RWPE2 (cell line): ENCODE results near the gene COL11A1.

Source experiments
- ATAC-seq: fragments of 200-7000 bp; cut with Tn5 transposase; 3 replicates; pipeline ENCODE4 v1.9.1; 2021; ENCODE audit warnings: low read depth
- DNase-seq: peaks from one replicate; pipeline ENCODE4 v3.0.0-alpha.2; 2020; ENCODE audit warnings: low spot score
- H3K27ac ChIP-seq: fragments of 450-650 bp; 2 replicates; pipeline ENCODE4 v1.5.1; 2017; ENCODE audit warnings: mild to moderate bottlenecking; ENCODE audit not compliant: poor library complexity, severe bottlenecking
- H3K27me3 ChIP-seq: fragments of 250-450 bp; sonication (Bioruptor Pico); 2 replicates; pipeline ENCODE4 v1.5.1; 2021; ENCODE audit warnings: mild to moderate bottlenecking, moderate library complexity; ENCODE audit not compliant: insufficient read depth, poor library complexity, severe bottlenecking
- H3K36me3 ChIP-seq: fragments of 250-450 bp; sonication (Bioruptor Pico); 2 replicates; pipeline ENCODE4 v1.5.1; 2020; ENCODE audit warnings: low read depth, mild to moderate bottlenecking, moderate library complexity
- H3K4me1 ChIP-seq: fragments of 250-450 bp; sonication (Bioruptor Pico); 2 replicates; pipeline ENCODE4 v1.5.1; 2021; ENCODE audit warnings: mild to moderate bottlenecking, moderate library complexity; ENCODE audit not compliant: insufficient read depth, poor library complexity, severe bottlenecking
- H3K4me3 ChIP-seq: fragments of 250-450 bp; sonication (Bioruptor Pico); 2 replicates; pipeline ENCODE4 v1.5.1; 2021; ENCODE audit warnings: mild to moderate bottlenecking, moderate library complexity; ENCODE audit not compliant: severe bottlenecking
- H3K9me3 ChIP-seq: fragments of 250-450 bp; sonication (Bioruptor Pico); 2 replicates; pipeline ENCODE4 v1.5.1; 2021; ENCODE audit warnings: mild to moderate bottlenecking, moderate library complexity; ENCODE audit not compliant: severe bottlenecking
- CTCF ChIP-seq: fragments of 450-650 bp; IDR thresholded peaks from one replicate; pipeline ENCODE4 v1.5.1; 2017; ENCODE audit warnings: mild to moderate bottlenecking, moderate library complexity; ENCODE audit not compliant: poor library complexity, severe bottlenecking

Gene COL11A1

GRCh38 chr1:103089221-103089620 lies 19.1 kb downstream of the COL11A1 start:
- Histone ChIP-seq H3K9me3 (no peaks in the 10 kb centered on the region), H3K36me3 (no peaks in the 10 kb centered on the region), H3K4me3 (no peak overlapping the region), H3K27ac (no peak overlapping the region), H3K4me1 (no peaks in the 10 kb centered on the region), H3K27me3 (peaks cover 3% of the 10 kb centered on the region)
- ATAC-seq (no peak), DNase-seq (no peak)
- no peak for TF ChIP-seq CTCF

GRCh38 chr1:103087256-103087655 lies 21.1 kb downstream of the COL11A1 start:
- Histone ChIP-seq H3K27ac (no peak overlapping the region), H3K4me3 (no peak overlapping the region), H3K4me1 (no peaks in the 10 kb centered on the region), H3K36me3 (no peaks in the 10 kb centered on the region), H3K27me3 (peaks cover 3% of the 10 kb centered on the region), H3K9me3 (no peaks in the 10 kb centered on the region)
- no peak for ATAC-seq
- no peak for TF ChIP-seq CTCF
- no peak for DNase-seq

- H3K27me3 ChIP-seq: no peaks in the 10 kb centered on the region
- no peak for TF ChIP-seq CTCF
These were observed 24.1 kb downstream of the COL11A1 start for GRCh38 chr1:103084181-103084580.

GRCh38 chr1:103075316-103076000 lies 32.9 kb downstream of the COL11A1 start:
- Histone ChIP-seq H3K27me3 (no peaks in the 10 kb centered on the region), H3K4me3 (no peak overlapping the region), H3K9me3 (no peaks in the 10 kb centered on the region), H3K36me3 (no peaks in the 10 kb centered on the region), H3K27ac (no peak overlapping the region), H3K4me1 (no peaks in the 10 kb centered on the region)
- ATAC-seq (no peak), DNase-seq (no peak)
- TF ChIP-seq CTCF: no peak

More at GRCh38 chr1:103084181-103084580, 24.1 kb downstream of the COL11A1 start:
- Histone ChIP-seq H3K4me1 (no peaks in the 10 kb centered on the region), H3K4me3 (no peak overlapping the region), H3K27ac (no peak overlapping the region), H3K36me3 (no peaks in the 10 kb centered on the region), H3K9me3 (no peaks in the 10 kb centered on the region)
- no peak for ATAC-seq
- DNase-seq: no peak

- Histone ChIP-seq H3K9me3 (no peaks in the 10 kb centered on the region), H3K27me3 (no peaks in the 10 kb centered on the region), H3K27ac (no peak overlapping the region), H3K36me3 (no peaks in the 10 kb centered on the region), H3K4me3 (no peak overlapping the region), H3K4me1 (no peaks in the 10 kb centered on the region)
- no peak for ATAC-seq
- DNase-seq: no peak
- TF ChIP-seq CTCF: no peak
These were observed 34.1 kb downstream of the COL11A1 start for GRCh38 chr1:103074224-103074623.
